Natural killer cell treated with Interleukin-12 subunit alpha and Interleukin-12 subunit beta and Interleukin-15 and Interleukin-18, amount 100 ng/mL, for 72 hours (primary cell): ENCODE results near the gene SPRYD4. TPM values are rescaled to one million over a fixed set of nuclear protein-coding genes. Genes with fewer than 3 reads are reported as not detected.
"Not testable (repeated sequence)": the region's sequence is repeated elsewhere in the genome, so short reads cannot be mapped to it uniquely, and the experiment has no call there.

Experiments
- ATAC-seq, 2 donors: fragments of 150-1000 bp; cut with Tn5 transposase in 1 of 2; sonication (Bioruptor Pico), chemical (Tn5 transposase) in 1 of 2; 2 replicates each; pipeline ENCODE4 v1.10.0; 2021
- DNase-seq: peaks from one replicate; pipeline ENCODE4 v3.0.0; 2022; ENCODE audit warnings: low spot score
- H3K27ac Mint-ChIP-seq, 2 donors: 1 replicate in 1 of 2; 2 replicates in 1 of 2; pipeline ENCODE4 v1.8.0; 2022; ENCODE audit warnings: mixed read lengths in 2 of 2, mild to moderate bottlenecking in 1 of 2, moderate library complexity in 1 of 2
- H3K27me3 Mint-ChIP-seq, 2 donors: 1 replicate in 1 of 2; 2 replicates in 1 of 2; pipeline ENCODE4 v1.8.0; 2022; ENCODE audit warnings: mixed read lengths in 2 of 2
- H3K36me3 Mint-ChIP-seq: one replicate; pipeline ENCODE4 v1.8.0; 2022; ENCODE audit warnings: mixed read lengths
- H3K4me1 Mint-ChIP-seq, 2 donors: 1 replicate in 1 of 2; 2 replicates in 1 of 2; pipeline ENCODE4 v1.8.0; 2022; ENCODE audit warnings: low read depth in 2 of 2, mixed read lengths in 2 of 2, mild to moderate bottlenecking in 1 of 2
- H3K4me3 Mint-ChIP-seq: one replicate; pipeline ENCODE4 v1.8.0; 2022; ENCODE audit warnings: mixed read lengths
- H3K9me3 Mint-ChIP-seq: 2 replicates; pipeline ENCODE4 v1.8.0; 2022; ENCODE audit warnings: mixed read lengths
- total RNA-seq, 2 donors: library from RNA; stranded (reverse); gene quantifications; one replicate each; pipeline ENCODE4 v1.2.3, GENCODE V29; 2022

Gene SPRYD4
- total RNA-seq, result 1 to 10 TPM; 2.8 to 6.9 TPM

- DNase-seq (peak; percentile 95), ATAC-seq (peak; percentile 99 to 100)
- peaks cover 13 to 22% of the 10 kb centered on the region in 2 donors for H3K4me1 Mint-ChIP-seq
- H3K27ac Mint-ChIP-seq, result peak within 1 kb of the TSS; percentile 91 to 93
- H3K27me3 Mint-ChIP-seq, result no peaks in the 10 kb centered on the region
- H3K4me3 Mint-ChIP-seq, result peak within 1 kb of the TSS; percentile 97
- no peaks in the 10 kb centered on the region for H3K9me3 Mint-ChIP-seq
- H3K36me3 Mint-ChIP-seq, result peaks cover 6% of the 10 kb centered on the region
These were observed at the start of gene SPRYD4 for GRCh38 chr12:56468216-56469006. Gene SPRYD4, plus strand, starts transcription at chr12:56468578. Its CDS starts 14 bp downstream, at chr12:56468592.

GRCh38 chr12:56420411-56420810 lies 48.0 kb upstream of the SPRYD4 start:
- no peak for DNase-seq
- Mint-ChIP-seq H3K4me1 (no peaks in the 10 kb centered on the region), H3K27ac (no peak overlapping the region), H3K4me3 (no peak overlapping the region), H3K36me3 (peaks cover 28% of the 10 kb centered on the region), H3K9me3 (no peaks in the 10 kb centered on the region), H3K27me3 (no peaks in the 10 kb centered on the region)
- no peak for ATAC-seq

DNA sequence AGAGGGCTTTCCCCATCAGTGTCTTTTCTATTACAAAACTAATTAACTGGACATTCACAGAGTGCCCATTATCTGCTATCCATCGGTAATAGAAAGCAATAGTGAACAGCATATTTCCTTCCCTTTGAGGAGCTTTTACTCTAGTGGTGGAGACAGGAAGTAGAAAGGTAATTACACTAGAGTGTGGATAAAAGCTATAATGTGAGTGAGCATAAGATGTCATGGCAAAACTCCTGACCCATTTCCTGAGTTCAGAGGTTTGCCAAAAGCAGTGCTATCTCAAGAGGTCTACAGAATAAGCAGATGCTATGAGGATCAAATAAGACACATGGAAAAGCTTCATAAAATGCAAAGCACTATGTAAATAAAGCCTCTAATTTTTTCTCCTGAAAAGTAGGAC lies 43.2 kb upstream of the SPRYD4 start:
- no peaks in the 10 kb centered on the region for H3K27me3 Mint-ChIP-seq
- H3K9me3 Mint-ChIP-seq, result no peaks in the 10 kb centered on the region
- ATAC-seq, result no peak

DNA sequence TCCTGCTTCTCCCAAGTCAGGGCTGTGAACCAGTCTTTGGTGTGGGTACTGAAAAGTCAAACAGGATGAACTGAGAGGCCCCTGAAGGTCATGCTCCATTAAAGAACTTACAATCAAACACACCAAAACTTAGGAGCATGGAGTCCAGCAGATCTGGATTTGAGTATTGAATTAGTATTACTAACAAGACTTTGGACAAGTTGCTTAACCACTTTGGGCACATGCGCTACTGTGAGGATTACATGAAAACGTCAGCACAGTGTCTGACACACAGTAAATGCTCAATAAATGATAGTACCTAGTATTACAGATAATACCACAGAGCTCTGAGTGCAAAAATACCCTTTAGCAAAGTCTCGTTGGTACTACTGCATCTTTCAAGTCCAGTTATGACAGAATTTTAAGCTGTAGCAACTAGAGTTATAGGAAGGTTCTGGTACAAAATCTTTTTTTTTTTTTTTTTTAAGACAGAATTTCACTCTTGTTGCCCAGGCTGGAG lies 42.4 kb upstream of the SPRYD4 start:
- H3K27ac Mint-ChIP-seq, result no peak overlapping the region
- H3K27me3 Mint-ChIP-seq, result no peaks in the 10 kb centered on the region
- ATAC-seq (no peak), DNase-seq (no peak)
- H3K4me1 Mint-ChIP-seq, result no peaks in the 10 kb centered on the region
- peaks cover 22% of the 10 kb centered on the region for H3K36me3 Mint-ChIP-seq
- H3K4me3 Mint-ChIP-seq, result no peak overlapping the region
- no peaks in the 10 kb centered on the region for H3K9me3 Mint-ChIP-seq

More for the DNA sequence above, 43.2 kb upstream of the SPRYD4 start:
- Mint-ChIP-seq H3K4me1 (no peaks in the 10 kb centered on the region), H3K36me3 (peaks cover 28% of the 10 kb centered on the region), H3K27ac (no peak overlapping the region), H3K4me3 (no peak overlapping the region)
- DNase-seq, result no peak

GRCh38 chr12:56431288-56431687 lies 37.1 kb upstream of the SPRYD4 start:
- Mint-ChIP-seq H3K36me3 (peaks cover 9% of the 10 kb centered on the region), H3K27ac (no peak overlapping the region), H3K27me3 (no peaks in the 10 kb centered on the region), H3K9me3 (no peaks in the 10 kb centered on the region), H3K4me1 (no peaks in the 10 kb centered on the region), H3K4me3 (no peak overlapping the region)
- DNase-seq (no peak), ATAC-seq (no peak)

- ATAC-seq (no peak), DNase-seq (no peak)
- Mint-ChIP-seq H3K27me3 (no peaks in the 10 kb centered on the region), H3K27ac (no peak overlapping the region), H3K36me3 (peaks cover 9% of the 10 kb centered on the region), H3K4me3 (no peak overlapping the region), H3K9me3 (no peaks in the 10 kb centered on the region), H3K4me1 (no peaks in the 10 kb centered on the region)
These were observed 36.5 kb upstream of the SPRYD4 start for GRCh38 chr12:56431850-56432249.

- Mint-ChIP-seq H3K4me3 (no peak overlapping the region), H3K27ac (no peak overlapping the region), H3K36me3 (peaks cover 4% of the 10 kb centered on the region), H3K9me3 (no peaks in the 10 kb centered on the region), H3K27me3 (no peaks in the 10 kb centered on the region), H3K4me1 (peaks cover 0 to 5% of the 10 kb centered on the region in 2 donors)
- no peak for ATAC-seq
- no peak for DNase-seq
These were observed 33.5 kb upstream of the SPRYD4 start for GRCh38 chr12:56434828-56435227.

- Mint-ChIP-seq H3K4me3 (no peak overlapping the region), H3K9me3 (no peaks in the 10 kb centered on the region), H3K27me3 (no peaks in the 10 kb centered on the region), H3K27ac (no peak overlapping the region), H3K4me1 (peaks cover 0 to 5% of the 10 kb centered on the region in 2 donors), H3K36me3 (no peaks in the 10 kb centered on the region)
- DNase-seq (no peak), ATAC-seq (no peak)
These were observed 30.8 kb upstream of the SPRYD4 start for GRCh38 chr12:56437430-56438176.

DNA sequence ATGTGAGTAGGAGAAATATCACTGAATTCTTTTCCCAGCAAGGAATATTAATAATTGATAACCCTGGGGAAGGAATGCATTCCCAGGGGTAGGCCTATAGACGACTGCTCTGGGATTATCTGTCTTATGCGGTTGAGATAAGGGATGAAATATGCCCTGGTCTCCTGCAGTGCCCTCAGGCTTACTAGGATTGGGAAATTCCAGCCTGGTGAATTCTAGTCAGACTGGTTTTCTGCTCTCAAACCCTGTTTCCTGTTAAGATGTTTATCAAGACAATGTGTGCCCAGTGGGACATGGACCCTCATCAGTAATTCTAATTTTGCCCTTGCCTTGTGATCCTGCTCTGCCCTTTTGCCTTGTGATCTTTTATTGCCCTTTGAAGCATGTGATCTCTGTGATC lies 25.2 kb upstream of the SPRYD4 start:
- not testable (repeated sequence) for H3K36me3 Mint-ChIP-seq, ATAC-seq, H3K27ac Mint-ChIP-seq

DNA sequence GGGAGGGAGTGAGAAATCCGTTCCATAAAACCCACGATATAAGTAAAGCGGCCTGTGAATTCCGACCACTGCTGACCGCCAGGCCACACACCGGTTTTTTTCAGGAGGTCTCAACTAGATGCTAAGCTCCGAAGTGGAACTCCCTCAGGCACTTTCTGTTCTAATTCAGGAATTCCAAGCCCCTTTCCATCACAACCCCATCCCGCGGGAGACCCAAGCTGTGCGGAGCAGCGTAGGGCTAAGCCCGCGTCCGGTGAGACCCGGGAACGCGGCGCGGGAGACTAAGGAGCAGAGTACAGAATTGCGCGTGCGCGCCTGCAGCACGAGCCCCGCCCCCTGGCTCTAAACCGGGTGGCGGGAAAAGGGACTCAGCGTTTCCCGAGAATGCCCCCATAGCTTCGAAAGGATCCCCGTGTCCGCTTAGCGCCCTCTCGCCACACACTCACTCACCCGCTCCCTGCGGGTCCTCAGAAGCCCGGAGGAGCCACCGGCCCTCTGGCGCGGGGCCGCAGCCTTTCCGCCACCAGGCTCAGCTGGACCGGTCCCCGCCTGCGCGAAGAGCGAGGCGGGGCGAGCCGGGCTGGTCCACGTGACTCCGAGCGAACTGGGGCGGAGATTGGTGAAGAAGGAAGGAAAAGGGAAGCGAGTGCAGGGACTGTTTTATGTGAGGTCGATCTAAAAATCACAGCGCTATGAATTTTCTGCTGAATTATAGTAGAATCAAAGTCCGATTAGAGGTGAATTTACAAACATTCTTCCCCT lies 19.3 kb upstream of the SPRYD4 start, which contains the start of gene TIMELESS:
Gene TIMELESS, minus strand, starts transcription at position 567 of the 762 bp plus-strand sequence. CDS start 15,256 bp downstream, outside the sequence.
- peak; percentile 98 for ATAC-seq
- Mint-ChIP-seq H3K27me3 (peaks cover 0 to under 1% of the 10 kb centered on the region in 2 donors), H3K4me3 (peak within 1 kb of the TSS; percentile 87), H3K36me3 (peaks cover 5% of the 10 kb centered on the region), H3K27ac (peak within 1 kb of the TSS; percentile 82 to 98), H3K9me3 (no peaks in the 10 kb centered on the region), H3K4me1 (peaks cover 22 to 25% of the 10 kb centered on the region in 2 donors)
- DNase-seq, result peak; percentile 92

More for the DNA sequence above, 25.2 kb upstream of the SPRYD4 start:
- not testable (repeated sequence) for H3K9me3 Mint-ChIP-seq, H3K4me3 Mint-ChIP-seq, H3K27me3 Mint-ChIP-seq, DNase-seq
- H3K4me1 Mint-ChIP-seq, result peaks cover 14 to 16% of the 10 kb centered on the region in 2 donors

DNA sequence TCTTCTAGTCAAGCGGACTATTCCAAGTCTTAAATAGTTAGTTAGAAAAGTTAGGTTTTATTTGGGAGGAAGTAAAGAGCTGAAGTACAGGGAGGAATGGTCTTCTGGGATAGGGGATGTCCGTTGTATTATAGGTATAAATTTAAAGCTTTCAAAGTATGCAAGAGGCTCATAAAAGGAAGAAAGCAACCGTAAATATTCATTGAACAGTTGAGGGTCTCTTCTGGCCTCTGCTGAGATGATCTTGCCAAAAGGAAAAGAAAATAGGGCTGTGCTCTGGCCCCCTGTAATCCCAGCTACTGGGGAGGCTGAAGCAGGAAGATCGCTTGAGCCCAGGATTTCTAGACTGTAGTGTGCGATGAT lies 18.8 kb upstream of the SPRYD4 start:
- Mint-ChIP-seq H3K4me1 (peaks cover 20 to 25% of the 10 kb centered on the region in 2 donors), H3K4me3 (peak overlapping the region; percentile 87), H3K27ac (peak overlapping the region; percentile 82 to 98), H3K36me3 (peaks cover 4% of the 10 kb centered on the region), H3K9me3 (no peaks in the 10 kb centered on the region), H3K27me3 (peaks cover 0 to 3% of the 10 kb centered on the region in 2 donors)
- no peak for DNase-seq
- no peak for ATAC-seq

- Mint-ChIP-seq H3K9me3 (no peaks in the 10 kb centered on the region), H3K4me1 (peaks cover 17 to 22% of the 10 kb centered on the region in 2 donors), H3K4me3 (peak overlapping the region; percentile 87), H3K27ac (peak overlapping the region; percentile 82 to 98), H3K36me3 (no peaks in the 10 kb centered on the region), H3K27me3 (peaks cover 0 to 3% of the 10 kb centered on the region in 2 donors)
- ATAC-seq, result no peak
- DNase-seq, result no peak
These were observed 18.1 kb upstream of the SPRYD4 start for GRCh38 chr12:56450241-56450640.

DNA sequence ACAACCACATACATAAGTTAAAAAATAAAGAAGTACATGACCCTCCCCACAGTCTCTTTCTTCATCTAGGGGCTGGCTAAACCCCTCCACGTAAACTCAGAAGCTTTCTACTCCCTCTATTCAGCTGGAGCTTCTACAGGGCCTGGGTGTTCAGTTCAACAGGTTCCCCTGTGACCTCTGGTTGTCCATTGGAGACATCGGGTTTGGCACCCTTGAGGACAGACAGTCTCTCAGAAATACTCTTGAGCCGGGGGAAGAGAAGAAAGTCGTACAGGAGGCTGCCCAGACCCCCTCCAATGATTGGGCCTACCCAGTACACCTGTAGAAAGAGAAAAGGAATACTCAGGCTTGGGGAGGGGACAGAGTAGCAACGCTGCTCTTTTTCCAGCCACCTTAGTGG lies 17.2 kb upstream of the SPRYD4 start:
- ATAC-seq (no peak), DNase-seq (no peak)
- Mint-ChIP-seq H3K4me1 (peaks cover 17 to 22% of the 10 kb centered on the region in 2 donors), H3K27ac (peak overlapping the region; percentile 53 to 82), H3K27me3 (peaks cover 0 to 3% of the 10 kb centered on the region in 2 donors), H3K36me3 (no peaks in the 10 kb centered on the region), H3K4me3 (no peak overlapping the region), H3K9me3 (no peaks in the 10 kb centered on the region)
